ENCODE data around the gene RELA. TPM values are rescaled to one million over a fixed set of nuclear protein-coding genes. Genes with fewer than 3 reads are reported as not detected.

Gene RELA
- total RNA-seq (2022; extraction: Qiagen RNA extraction; ENCODE audit: low read depth) = 54.3 to 80.3 TPM (median 76.8 TPM) in 5 replicates

GRCh38 chr11:65662799-65663638 lies at the start of gene RELA:
Gene RELA (minus strand): TSS chr11:65662916. CDS start chr11:65662832, 84 bp downstream.

DNA sequence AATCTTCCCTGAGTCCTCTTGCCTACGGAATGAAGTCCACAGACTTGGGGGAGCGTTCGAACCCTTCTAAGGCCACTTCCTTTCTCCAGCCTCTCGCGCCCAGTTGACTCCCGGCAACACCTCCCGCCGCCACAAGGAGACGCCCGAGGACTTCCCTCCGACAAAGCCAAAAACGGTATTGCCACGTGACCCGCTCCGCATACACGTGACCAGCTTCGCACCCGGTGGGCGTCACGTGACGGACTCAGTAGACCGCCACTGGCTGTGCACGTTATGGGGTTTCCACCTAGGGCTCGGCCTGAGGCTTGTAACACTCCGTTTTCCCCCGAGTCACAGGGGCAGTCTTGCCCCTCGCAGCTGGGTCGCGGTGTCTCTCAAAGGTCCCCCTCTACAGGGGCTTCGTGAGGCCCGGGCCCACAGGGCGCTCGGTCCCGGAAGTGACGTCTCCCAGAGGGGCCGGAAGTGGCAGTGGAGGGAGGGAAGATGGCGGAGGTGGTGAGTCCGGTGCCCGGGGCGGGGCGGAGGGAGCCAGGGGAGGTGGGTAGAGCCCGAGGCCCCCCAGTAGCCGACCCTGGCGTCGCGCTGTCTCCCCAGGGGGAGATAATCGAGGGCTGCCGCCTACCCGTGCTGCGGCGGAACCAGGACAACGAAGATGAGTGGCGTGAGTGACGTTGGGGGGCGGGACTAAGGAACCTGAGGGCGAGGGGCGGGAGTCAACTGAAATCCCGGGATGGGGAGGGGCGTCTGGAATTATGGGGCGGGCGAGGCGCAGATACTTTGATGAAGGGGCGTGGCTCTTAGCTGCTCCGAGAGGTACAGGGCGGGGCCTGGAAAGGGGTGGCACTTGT lies 49.3 kb upstream of the RELA start, which contains the start of gene KAT5:
Gene KAT5, plus strand, starts transcription at position 468 of the 848 bp plus-strand sequence. Its CDS starts 16 bp downstream, at position 484.

DNA sequence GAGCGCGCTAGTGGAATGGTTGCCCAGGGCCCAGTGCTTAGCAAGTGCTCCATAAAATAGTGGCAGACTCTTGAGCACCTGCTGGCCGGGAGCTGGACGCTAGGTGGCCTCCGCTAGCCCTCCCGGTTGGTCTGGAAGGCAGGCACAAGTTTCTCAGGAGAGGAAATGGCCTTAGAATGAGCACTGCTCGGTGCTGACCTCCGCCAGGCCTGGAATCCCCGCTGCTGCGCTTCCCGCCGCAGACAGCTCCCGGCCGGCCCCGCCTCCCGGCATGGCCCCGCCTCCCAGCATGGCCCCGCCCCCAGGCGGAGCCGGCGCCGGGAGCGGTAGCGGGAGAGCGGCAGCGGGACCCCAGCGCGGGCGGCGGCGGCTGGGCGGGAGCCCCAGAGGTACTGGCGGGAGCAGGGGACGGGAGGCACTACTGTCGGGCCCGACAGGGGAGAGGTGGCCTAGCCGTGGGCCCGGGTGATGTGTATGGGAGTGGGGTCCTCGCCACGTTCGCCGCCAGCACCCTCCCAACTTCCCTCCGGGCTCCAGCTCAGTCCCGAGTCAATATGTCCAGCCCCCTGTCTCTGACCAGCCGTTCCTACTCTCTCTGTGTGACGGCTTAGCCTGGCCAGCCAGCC lies 24.8 kb downstream of the RELA start, which contains the start of gene SIPA1:
Gene SIPA1, plus strand, starts transcription at position 308 of the 626 bp plus-strand sequence. CDS start 2,821 bp downstream, outside the sequence.

DNA sequence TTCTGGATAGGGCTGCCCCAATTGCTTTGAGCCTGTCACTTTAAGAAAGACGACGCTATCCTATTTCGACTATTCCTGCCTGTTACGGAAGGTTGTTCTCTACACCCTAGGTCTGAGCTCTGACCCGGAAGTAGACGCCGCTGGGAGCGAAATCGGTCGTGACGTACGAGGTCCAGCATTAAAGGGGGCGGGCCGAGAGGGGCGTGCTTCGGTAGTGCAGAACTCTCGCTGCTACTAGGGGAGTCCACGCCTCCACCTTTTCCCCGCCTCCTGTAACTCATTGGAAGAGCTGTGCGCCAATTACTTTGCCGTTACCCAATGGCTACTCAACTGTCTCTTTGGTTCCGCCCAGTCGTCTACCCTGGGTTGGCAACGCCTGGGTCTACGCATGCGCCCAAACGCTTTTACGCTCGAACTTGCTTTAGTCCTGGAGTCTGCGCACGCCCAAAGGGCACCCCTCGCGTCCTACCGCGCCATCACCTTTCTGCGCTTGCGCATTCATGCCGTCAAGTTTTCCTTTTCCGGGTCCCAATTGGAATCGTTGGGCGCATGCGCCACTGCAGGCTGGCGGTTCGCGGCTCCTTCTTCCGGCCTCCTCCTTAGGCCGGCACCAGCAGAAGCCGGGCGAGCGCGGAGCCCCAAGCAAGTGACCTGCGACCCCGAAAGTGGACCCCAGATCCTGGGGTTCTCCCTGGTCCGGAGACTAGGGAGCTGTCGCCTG lies 47.3 kb downstream of the RELA start, which contains the start of gene PCNX3:
Gene PCNX3, plus strand, starts transcription at position 548 of the 721 bp plus-strand sequence. CDS start 536 bp downstream, outside the sequence.

Other genes starting within 250 kb of the RELA start
- gene NEAT1, start 240.1 kb downstream of the RELA start, total RNA-seq (2022; extraction: Qiagen RNA extraction; ENCODE audit: low read depth) = 137 to 311 TPM (median 219 TPM) in 5 replicates
- 34.8 to 90.0 TPM (median 83.9 TPM) in 5 replicates for gene MALAT1, start 163.9 kb downstream of the RELA start, total RNA-seq (2022; extraction: Qiagen RNA extraction; ENCODE audit: low read depth)
- gene SCYL1, start 137.8 kb downstream of the RELA start, total RNA-seq (2022; extraction: Qiagen RNA extraction; ENCODE audit: low read depth) = 35.8 to 64.9 TPM (median 61.7 TPM) in 5 replicates
- 67.5 to 157 TPM (median 130 TPM) in 5 replicates for gene LTBP3, start 104.6 kb downstream of the RELA start, total RNA-seq (2022; extraction: Qiagen RNA extraction; ENCODE audit: low read depth)
- 60.7 to 80.8 TPM (median 71.8 TPM) in 5 replicates for gene ZNRD2, start 92.4 kb downstream of the RELA start, total RNA-seq (2022; extraction: Qiagen RNA extraction; ENCODE audit: low read depth)
- gene FAM89B, start 90.4 kb downstream of the RELA start, total RNA-seq (2022; extraction: Qiagen RNA extraction; ENCODE audit: low read depth) = 20.9 to 62.5 TPM (median 57.0 TPM) in 5 replicates
- 25.8 to 50.8 TPM (median 45.7 TPM) in 5 replicates for gene EHBP1L1, start 86.9 kb downstream of the RELA start, total RNA-seq (2022; extraction: Qiagen RNA extraction; ENCODE audit: low read depth)
- gene KCNK7, start 67.1 kb downstream of the RELA start, total RNA-seq (2022; extraction: Qiagen RNA extraction; ENCODE audit: low read depth) = 0.22 to 2.3 TPM (median 0.94 TPM) in 4 of 5 replicates, not detected in the other
- 25.9 to 57.4 TPM (median 50.9 TPM) in 5 replicates for gene MAP3K11, start 48.7 kb downstream of the RELA start, total RNA-seq (2022; extraction: Qiagen RNA extraction; ENCODE audit: low read depth)
- gene PCNX3, start 47.1 kb downstream of the RELA start, total RNA-seq (2022; extraction: Qiagen RNA extraction; ENCODE audit: low read depth) = 19.9 to 40.4 TPM (median 37.0 TPM) in 5 replicates
- 7.6 to 22.6 TPM (median 19.8 TPM) in 5 replicates for gene SIPA1, start 24.8 kb downstream of the RELA start, total RNA-seq (2022; extraction: Qiagen RNA extraction; ENCODE audit: low read depth)
- gene KAT5, start 49.3 kb upstream of the RELA start, total RNA-seq (2022; extraction: Qiagen RNA extraction; ENCODE audit: low read depth) = 35.6 to 53.4 TPM (median 50.5 TPM) in 5 replicates
- gene RNASEH2C, start 57.9 kb upstream of the RELA start, total RNA-seq (2022; extraction: Qiagen RNA extraction; ENCODE audit: low read depth) = 23.0 to 58.3 TPM (median 43.6 TPM) in 5 replicates
- gene AP5B1, start 118.1 kb upstream of the RELA start, total RNA-seq (2022; extraction: Qiagen RNA extraction; ENCODE audit: low read depth) = 6.0 to 13.9 TPM (median 11.2 TPM) in 5 replicates
- 0.08 to 0.15 TPM (median 0.09 TPM) in 3 of 5 replicates, not detected in the others for gene OVOL1, start 124.1 kb upstream of the RELA start, total RNA-seq (2022; extraction: Qiagen RNA extraction; ENCODE audit: low read depth)
- gene SNX32, start 171.0 kb upstream of the RELA start, total RNA-seq (2022; extraction: Qiagen RNA extraction; ENCODE audit: low read depth) = not detected in 5 replicates
- gene CFL1, start 195.3 kb upstream of the RELA start, total RNA-seq (2022; extraction: Qiagen RNA extraction; ENCODE audit: low read depth) = 1,889 to 2,400 TPM (median 2,225 TPM) in 5 replicates
- 23.9 to 43.5 TPM (median 31.9 TPM) in 5 replicates for gene MUS81, start 197.5 kb upstream of the RELA start, total RNA-seq (2022; extraction: Qiagen RNA extraction; ENCODE audit: low read depth)
- gene EFEMP2, start 209.9 kb upstream of the RELA start, total RNA-seq (2022; extraction: Qiagen RNA extraction; ENCODE audit: low read depth) = 0.92 to 1.8 TPM (median 1.4 TPM) in 5 replicates
- gene CTSW, start 216.9 kb upstream of the RELA start, total RNA-seq (2022; extraction: Qiagen RNA extraction; ENCODE audit: low read depth) = 0.20 TPM in 1 of 5 replicates, not detected in the others
- gene FIBP, start 225.6 kb upstream of the RELA start, total RNA-seq (2022; extraction: Qiagen RNA extraction; ENCODE audit: low read depth) = 62.6 to 93.4 TPM (median 84.9 TPM) in 5 replicates
- 20.0 to 52.5 TPM (median 49.0 TPM) in 5 replicates for gene CCDC85B, start 227.8 kb upstream of the RELA start, total RNA-seq (2022; extraction: Qiagen RNA extraction; ENCODE audit: low read depth)
- 132 to 214 TPM (median 155 TPM) in 5 replicates for gene FOSL1, start 237.5 kb upstream of the RELA start, total RNA-seq (2022; extraction: Qiagen RNA extraction; ENCODE audit: low read depth)